ENCODE results near the gene ATP10A.
"Not testable (repeated sequence)": the region's sequence is repeated elsewhere in the genome, so short reads cannot be mapped to it uniquely, and the experiment has no call there.

Gene ATP10A

DNA sequence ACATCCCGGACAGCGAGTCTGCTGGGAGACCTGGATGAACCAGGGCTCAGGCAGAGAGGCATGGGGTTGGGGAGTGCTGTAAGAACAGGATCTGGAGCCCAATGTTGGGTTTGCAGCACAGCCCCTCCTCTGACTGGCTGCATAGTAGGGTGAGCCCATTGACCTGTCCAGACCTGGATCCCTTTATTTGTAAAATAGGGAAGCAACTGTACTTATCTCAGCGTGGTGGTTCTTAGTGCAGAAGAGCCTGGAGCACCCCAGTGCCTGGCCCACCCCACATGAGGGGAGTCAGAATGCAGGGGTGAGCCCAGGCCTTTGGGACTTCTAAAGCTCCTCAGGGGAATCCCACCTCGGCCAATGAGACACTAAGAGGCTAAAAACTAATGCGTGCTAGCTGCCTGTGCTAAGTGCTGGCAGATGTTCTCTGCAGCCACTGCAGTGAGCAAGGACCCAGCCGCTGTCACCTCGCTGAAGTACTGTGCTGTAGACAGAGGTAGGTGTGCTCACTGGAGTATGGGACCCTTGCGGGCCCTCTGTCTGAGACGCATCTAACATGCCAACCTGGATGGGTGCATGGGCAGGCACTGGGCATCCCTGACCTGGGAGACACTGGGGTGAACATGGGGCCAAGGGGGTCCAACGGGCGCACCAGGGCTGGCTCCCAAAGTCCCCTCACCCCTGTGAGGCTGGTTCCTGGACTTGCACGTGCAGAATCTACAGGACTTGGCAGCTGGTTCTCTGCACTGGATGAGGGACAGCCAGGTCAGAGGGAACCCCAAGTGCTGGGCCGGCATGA lies 95.6 kb downstream of the ATP10A start:
- intact Hi-C loops (cut with DNase I) = no loop called here
- DNase-seq = peak in 1 of 42 donors; percentile 33

DNA sequence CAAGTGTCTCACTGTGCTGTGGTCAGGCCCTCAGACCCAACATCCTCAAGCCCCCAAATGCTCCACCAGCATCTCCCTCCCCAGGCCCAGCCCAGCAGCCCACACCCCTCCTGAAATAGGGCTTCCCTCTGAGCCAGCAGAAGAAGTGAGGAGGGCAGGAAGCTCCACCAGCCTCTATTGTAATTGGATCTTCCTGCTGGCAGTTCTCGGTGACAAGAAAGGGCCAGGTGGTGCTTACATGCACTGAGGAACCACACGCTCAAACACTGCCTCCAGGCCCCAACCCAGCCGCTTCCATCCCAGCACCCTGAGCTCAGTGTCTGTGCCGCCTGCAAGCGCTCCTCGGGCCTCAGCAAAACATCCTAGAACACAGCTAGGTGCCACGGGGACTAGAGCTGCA lies 96.7 kb downstream of the ATP10A start:
- DNase-seq = peak in 1 of 42 donors; percentile 36
- intact Hi-C loops (cut with DNase I) = no loop called here

DNA sequence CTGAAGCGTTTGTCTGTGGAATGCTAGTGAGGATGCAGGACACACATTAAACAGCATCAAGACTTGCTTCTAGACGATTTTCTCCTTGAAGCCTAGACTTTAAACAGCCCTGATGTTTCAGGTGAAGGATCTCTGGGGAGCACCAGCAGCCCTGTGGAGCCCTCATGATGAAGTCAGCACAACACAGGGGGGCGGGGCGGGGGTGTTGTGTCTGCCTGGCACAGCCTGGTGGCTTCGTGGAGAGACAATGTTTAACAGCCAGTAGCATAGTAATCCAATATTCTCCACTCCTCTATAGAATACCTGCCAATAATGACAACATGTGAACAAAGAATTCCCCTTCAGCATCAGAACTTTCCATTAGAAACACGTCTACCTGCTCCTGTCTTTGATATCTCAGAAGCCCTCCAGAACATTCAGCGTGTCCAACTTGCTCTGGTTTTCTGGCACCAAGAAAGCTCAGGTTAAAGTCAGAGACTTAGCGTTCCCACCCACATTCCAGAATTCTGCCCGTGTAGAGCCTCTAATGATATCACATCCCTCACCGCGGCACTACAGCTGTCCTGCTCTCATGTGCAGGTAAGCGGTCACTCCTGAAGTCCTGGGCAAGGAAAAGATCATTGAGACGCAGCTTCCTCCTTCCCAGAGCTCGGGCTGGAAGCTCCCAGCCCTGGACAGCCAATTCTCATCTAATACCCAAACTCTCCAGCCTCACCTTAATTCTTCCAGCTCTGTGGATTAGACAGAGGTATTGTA lies 98.0 kb downstream of the ATP10A start:
- intact Hi-C loops (cut with DNase I) = no loop called here
- peak in 1 of 42 donors; percentile 27 for DNase-seq

DNA sequence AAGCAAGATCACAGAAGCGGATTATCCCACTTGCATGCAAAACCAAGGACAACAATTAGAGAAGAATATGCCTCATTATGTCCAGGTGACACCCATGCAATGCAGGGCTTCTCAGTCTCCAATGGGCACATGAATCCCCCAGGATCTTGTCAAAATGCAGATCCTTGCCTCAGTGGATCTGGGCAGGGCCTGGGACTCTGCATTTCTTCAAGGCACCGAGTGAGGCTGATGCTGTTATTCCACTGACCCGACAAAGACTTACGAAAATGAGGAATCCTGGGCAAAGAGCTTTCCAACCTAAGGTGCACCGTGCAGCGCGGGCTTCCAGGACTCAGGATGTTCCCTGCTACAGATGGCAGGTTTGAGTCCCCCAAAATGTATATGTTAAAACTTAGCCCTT lies 99.2 kb downstream of the ATP10A start:
- DNase-seq = peak in 1 of 42 donors; percentile 27

DNA sequence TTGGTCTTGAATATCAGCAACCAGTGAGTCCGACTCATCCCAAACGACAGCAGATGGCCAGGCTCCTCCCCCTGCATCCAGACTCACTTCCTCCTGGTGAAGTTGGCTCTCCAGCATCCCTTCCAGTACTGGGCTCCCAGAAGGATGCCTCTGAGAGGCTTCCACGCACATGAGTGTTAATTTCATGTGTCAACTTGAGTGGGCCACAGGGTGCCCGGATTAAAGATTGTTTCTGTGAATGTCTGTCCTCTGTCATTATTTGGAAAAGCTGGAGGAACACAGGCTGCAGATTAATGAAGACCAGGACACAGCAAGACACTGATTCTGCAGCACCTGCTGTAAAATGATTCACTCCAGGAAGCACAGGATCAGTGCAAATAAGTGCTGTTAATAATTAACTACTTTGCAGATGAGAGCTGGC lies 99.8 kb downstream of the ATP10A start:
- peak in 1 of 42 donors; percentile 16 for DNase-seq
- intact Hi-C loops (cut with DNase I) = no loop called here

More for the DNA sequence above, 99.2 kb downstream of the ATP10A start:
- intact Hi-C loops (cut with DNase I) = no loop called here

DNA sequence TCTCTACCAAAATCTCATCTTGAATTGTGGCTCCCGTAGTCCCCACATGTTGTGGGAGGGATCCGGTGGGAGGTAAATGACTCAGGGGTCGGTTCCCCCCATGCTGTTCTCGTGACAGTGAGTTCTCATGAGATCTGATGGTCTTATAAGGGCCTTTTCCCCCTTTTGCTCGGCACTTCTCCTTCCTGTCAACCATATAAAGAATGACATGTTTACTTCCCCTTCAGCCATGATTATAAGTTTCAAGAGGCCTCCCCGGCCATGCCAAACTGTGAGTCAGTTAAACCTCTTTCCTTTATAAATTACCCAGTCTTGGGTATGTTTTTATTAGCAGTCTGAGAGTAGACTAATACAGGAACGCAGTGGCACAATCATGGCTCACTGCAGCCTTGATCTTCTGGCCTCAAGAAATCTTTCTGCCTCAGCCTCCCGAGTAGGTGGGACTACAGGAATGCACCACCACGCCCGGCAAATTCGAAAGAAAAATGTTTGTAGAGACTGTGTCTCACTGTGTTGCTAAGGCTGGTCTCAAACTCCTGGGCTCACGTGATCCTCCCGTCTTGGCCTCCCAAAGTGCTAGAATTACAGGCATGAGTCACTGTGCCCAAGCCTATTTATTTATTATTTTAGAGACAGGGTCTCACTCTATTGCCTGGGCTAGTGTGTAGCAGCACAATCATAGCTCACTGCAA lies 101.0 kb downstream of the ATP10A start:
- DNase-seq = peak in 1 of 42 donors; percentile 34
- intact Hi-C loops (cut with DNase I) = no loop called here

DNA sequence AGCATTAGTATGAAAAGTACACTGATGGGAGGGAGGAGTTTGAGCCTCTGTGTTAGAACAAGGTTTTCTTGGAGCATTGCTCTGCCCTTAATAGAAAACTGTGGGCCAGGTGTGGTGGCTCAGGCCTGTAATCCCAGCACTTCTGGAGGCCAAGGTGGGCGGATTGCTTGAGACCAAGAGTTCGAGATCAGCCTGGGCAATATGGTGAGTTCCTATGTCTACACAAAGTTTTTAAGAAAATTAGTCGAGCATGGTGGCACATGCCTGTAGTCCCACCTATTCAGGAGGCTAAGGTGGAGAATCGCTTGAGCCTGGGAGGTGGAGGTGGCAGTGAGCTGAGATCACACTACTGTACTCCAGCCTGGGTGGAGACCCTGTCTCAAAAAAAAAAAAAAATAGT lies 103.7 kb downstream of the ATP10A start:
- DNase-seq = peak in 1 of 42 donors; percentile 25
- intact Hi-C loops (cut with DNase I) = no loop called here

DNA sequence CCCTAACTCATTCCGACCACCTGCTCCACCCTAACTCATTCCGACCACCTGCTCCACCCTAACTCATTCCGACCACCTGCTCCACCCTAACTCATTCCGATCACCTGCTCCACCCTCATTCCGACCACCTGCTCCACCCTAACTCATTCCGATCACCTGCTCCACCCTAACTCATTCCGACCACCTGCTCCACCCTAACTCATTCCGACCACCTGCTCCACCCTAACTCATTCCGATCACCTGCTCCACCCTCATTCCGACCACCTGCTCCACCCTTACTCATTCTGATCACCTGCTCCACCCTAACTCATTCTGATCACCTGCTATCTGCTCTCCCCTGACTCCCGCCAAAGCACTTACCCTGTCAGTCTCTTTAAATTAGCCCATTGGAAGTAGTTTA lies 104.5 kb downstream of the ATP10A start:
- intact Hi-C loops (cut with DNase I); DNase-seq: not testable (repeated sequence)

DNA sequence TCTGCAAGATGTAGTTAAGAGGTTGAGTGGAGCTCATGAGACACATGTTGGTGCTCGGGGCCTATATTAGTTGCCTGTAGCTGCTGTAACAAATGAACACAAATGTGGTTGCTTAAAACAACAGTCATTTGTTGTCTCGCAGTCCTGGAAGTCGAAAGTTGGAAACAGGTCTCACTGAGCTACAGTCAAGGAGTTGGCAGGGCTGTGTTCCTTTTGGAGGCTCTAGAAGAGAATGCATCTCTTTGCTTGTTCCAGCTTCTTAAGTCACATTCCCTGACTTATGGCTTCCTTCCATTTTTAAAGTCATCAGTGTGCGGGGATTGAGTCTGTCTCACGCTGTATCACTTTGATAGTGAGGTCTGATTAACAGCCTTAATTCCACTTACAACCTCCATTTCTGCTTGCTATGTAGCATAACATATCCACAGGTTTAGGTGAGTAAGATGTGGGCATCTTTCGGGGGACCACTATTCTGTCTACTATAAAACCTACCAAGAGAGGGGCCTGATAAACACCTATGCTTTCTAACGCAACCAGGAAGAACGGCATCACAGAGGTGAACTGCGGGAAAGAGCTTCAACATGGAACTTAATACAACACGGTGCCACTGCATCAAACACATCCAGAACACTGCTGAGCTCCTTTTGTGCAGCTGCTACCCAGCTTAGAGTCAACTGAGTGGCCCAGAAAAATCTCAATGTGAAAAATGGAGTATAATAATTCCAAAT lies 119.4 kb downstream of the ATP10A start:
- DNase-seq = peak in 2 of 42 donors; percentile 16 to 31
- intact Hi-C loops (cut with DNase I) = no loop called here

DNA sequence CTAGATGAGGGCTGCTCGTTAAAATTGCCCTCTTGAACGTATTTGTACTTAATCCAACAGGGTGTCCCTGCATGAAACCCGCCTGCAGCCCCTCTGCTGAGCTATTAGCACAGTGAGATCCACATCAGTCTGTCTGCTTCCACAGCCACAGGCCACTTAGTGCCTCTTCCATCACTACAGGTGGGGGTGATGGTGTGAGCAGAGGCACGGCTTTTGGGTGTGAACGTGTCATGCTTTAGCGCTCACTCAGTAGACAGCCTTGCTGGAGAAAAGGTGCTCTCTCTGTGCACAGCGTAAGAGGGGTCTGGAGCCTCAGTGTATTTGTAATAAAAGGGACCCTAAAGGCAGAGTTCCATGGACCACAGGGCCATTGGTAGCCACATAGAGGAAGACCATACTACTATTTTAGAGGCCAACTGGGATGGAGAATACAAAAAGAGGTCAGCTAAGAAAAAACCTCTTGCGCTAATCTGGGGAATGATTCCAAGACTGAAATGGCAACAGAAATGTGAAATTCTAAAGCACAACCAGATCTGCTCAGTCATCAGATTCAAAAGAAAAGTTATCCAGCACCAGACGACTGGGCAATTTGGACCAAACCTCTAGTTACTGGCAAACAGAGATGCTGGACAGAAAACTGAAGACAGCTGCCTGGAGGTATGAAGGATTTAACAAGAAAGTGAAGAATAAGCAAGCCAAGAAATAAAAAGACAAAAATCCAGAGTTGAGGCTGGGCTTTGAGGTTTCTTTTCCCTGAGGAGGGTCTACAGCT lies 120.2 kb downstream of the ATP10A start:
- intact Hi-C loops (cut with DNase I) = no loop called here
- peak in 2 of 42 donors; percentile 21 to 33 for DNase-seq

DNA sequence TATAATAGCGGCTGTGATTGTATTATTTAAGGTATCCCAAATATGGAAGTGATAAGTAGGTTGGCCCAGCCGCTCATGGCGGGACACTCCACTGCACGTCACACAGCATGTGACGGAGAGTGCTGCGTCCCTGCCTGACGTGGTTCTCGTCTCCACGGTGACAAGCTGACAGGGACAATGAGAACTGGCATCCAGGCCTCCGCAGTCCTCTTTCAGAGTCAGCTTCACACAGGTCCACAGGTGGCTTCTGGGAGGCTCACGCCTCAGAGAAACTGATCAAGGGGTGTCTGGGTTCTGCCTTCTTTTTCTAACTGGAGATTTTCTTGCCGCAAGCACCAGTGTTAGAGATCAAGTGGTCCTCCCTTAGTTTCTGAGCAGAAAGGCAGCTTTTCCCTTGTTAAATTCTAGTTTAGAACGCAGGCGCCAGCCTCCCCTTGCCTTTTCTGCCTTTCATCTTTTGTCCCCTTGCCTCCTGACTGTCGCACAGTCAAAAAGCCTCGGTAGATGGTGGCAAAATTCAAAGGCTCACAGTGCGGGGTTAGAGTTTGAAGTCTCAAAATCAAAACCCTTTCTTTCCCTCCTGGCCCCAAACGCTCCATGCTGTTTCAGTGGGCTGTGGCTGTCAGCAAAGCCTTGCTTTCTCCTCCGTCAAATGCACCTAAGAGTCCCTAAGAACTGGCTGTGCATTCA lies 120.9 kb downstream of the ATP10A start:
- peak in 3 of 42 donors; percentile 38 to 45 (median 42) for DNase-seq
- intact Hi-C loops (cut with DNase I) = no loop called here

DNA sequence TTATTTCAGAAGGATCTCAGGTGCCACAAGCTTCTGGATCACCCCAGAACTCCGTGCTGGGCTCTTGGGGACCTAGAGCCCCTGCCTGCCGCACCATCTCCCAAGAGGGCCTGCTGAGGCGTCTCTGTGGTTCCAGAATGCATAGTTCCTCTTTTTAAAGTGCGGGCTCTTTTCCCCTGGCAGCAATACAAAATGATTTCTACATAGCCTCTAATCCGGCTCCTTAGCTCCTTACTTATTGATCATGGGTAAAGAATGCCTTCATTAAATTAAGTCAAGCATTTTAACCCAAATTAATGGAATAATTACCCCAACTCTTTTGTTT lies 121.9 kb downstream of the ATP10A start:
- intact Hi-C loops (cut with DNase I) = no loop called here
- DNase-seq = no peak

DNA sequence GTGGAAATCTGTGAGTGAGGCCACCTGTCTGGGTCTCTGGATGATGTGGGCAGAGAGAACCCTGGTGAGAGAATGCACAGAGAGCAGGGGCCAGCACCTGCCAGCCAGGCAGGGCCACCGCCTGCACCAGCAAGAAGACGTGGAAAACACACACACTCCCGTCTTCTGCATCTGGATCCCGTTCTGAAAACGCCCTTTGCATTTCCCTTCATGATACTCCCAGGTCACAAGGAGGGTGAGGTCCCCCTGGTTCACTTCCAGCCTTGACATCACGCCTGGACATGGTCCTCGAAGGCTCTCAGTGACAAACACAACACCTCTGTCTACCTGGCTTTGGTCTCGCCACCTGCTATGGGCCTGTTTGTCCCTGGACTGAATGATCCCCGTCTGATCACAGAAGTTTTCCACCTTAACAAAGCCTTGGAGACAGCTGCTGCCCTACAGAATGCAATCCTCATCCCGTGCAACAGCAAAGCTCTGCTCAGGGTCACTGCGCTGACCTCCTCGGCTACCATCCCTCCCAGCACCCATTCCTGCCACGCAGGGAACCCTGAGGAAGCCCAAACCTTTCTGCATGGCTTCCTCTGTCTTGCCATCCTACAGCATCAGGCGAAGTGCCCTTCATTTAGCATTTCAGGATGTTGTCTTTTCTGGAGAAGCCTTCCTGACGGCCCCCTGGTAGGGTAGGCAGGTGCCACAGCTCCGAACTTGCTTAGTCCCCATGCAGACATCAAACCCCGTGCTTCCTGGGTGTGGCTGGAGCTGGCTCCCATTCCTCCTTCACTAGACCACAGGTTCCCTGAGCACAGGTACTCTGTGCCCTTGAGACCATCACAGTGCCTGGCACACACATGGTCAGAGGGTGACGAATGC lies 122.5 kb downstream of the ATP10A start:
- peak in 1 of 42 donors; percentile 24 for DNase-seq
- intact Hi-C loops (cut with DNase I) = no loop called here

DNA sequence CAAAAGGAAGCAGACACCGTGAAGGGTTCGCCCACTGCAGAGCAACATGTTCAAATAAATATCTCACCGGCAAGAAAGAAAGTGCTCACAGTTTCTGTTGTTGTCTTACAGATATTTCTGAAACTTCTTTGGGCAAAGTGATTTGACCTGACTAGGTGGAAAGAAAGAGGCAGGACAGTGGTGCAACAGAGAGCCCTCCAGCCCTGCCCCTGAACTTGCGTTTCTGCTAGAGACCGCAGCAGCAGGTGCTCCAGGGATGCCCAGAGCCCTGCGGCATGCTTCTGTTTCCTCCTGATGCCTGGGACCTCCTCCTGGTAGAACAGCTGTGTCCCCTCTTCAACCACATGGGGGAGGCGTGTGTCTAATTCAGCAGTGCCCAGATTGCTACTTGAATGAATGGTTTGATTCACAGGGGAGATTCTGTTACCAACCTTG lies 123.4 kb downstream of the ATP10A start:
- DNase-seq = peak in 3 of 42 donors; percentile 18 to 42 (median 22)
- intact Hi-C loops (cut with DNase I) = no loop called here

DNA sequence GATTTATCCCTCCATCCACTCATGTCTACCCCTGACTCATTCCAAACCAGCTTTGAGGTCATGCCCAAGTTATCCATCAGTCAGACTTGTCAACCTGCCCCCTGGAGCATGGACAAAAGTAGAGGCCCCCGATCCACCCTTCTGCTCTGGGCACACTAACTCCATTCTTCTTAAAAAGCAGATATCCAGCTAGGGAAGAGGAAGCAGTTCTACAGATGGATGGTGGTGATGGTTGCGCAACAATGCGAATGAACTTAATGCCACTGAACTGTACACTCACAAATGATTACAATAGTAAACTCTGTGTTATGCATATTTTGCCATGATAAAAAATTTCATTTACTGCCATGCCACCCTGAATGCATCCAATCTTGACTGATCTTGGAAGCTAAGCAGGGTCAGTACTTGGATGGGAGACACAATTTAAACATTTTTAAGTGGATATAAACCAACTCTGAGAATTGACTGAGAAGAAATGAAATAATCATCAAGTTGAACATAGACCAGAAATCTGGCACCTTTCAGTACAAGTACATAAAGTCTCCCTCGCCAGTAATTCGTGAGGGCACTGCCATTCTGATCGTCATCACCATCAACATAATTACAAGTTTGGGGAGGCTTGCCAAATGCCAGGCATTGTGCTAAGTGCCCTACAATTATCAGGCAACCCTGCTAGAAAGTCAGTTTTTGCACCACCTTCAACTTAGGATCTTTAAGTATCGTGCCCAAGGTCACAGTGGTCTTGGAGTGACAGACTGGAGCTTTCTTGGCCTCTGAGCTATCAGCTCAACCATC lies 124.8 kb downstream of the ATP10A start:
- DNase-seq = peak in 1 of 42 donors; percentile 28
- intact Hi-C loops (cut with DNase I) = no loop called here

DNA sequence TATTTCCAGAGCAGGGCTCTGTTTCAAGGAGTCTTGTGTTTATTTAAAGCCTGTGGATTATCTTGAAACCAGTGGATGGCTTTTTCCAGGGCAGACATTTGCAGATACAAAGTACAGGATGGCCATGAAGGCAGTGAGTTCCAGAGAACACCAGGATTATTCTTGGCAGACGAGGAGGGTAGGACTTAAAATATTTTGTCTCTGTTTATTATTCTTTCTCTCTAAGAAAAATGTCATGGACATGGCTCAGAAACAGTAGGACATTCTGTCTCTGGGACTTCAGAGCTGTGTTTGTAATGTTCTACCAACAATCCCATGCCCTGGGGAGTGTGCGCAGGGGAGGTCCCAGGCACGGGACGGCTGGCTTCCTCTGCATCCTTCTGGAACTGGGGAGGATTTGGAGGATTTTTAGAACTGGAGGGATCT lies 125.9 kb downstream of the ATP10A start:
- intact Hi-C loops (cut with DNase I) = no loop called here
- DNase-seq = peak in 3 of 42 donors; percentile 27 to 32 (median 27)

Data from head of caudate nucleus (tissue), 42 donors.